HepG2 (cell line): ENCODE measurements around the gene CHST11. TPM values are rescaled to one million over a fixed set of nuclear protein-coding genes. Genes with fewer than 3 reads are reported as not detected.
A peak's percentile ranks its signal among the peaks of the same experiment; 100 is the strongest.

Experiments
- ATAC-seq: fragments of 200-7000 bp; cut with Tn5 transposase; 3 replicates; pipeline ENCODE4 v1.9.1; 2020; ENCODE audit warnings: mild to moderate bottlenecking, moderate library complexity
- BruUV-seq: library from RNA; stranded (reverse); fragments of 400-500 nt; replicated peaks from 2 replicates; lab custom pipeline; 2021; lab: Mats Ljungman, UMichigan
- CTCF ChIA-PET: fragments of 300-600 bp; formaldehyde crosslinking; extraction: SDS; loops from one replicate; lab custom pipeline; 2021; ENCODE audit warnings: low total read pairs, inconsistent platforms, low intra/inter-chr PET ratio; lab: Yijun Ruan, JAX
- POLR2A ChIA-PET: fragments of 350-600 bp; sonication (Branson Sonifier 250); formaldehyde crosslinking; loops from one replicate; lab custom pipeline; 2020; ENCODE audit warnings: antibody characterized with exemption, inconsistent platforms; lab: Yijun Ruan, JAX
- DNase-seq: peaks from one replicate; pipeline ENCODE4 v3.0.0-alpha.2; 2015; ENCODE audit warnings: low spot score
- FAIRE-seq: peaks from 3 replicates; lab custom pipeline; 2011; peaks lifted over from hg19 to GRCh38; lab: Jason Lieb, UNC
- H2AFZ ChIP-seq: one replicate; pipeline ENCODE4 v1.6.1; 2011; ENCODE audit warnings: low read length, inconsistent platforms
- H3K27ac ChIP-seq: fragments of 300-600 bp; 3 replicates; pipeline ENCODE4 v1.8.0; 2011; ENCODE audit warnings: mixed run types, mild to moderate bottlenecking, mixed read lengths, low read length, inconsistent platforms; ENCODE audit not compliant: insufficient read depth; ENCODE audit errors: extremely low read length
- H3K27me3 ChIP-seq, 2 experiments: fragments of 200-600 bp in 1 of 2; 2 replicates in 1 of 2; 3 replicates in 1 of 2; pipeline versions ENCODE4 v1.6.0 to v1.8.0; 2011; ENCODE audit warnings: low read length in 2 of 2, mild to moderate bottlenecking in 2 of 2, moderate library complexity in 2 of 2, inconsistent platforms in 1 of 2; ENCODE audit not compliant: insufficient read depth in 2 of 2, control insufficient read depth in 1 of 2
- H3K36me3 ChIP-seq, 2 experiments: fragments of 200-600 bp in 1 of 2; replicated peaks in 1 of 2; 2 replicates in 1 of 2; 3 replicates in 1 of 2; pipeline versions ENCODE4 v1.5.1 to v1.8.0; 2011; ENCODE audit warnings: low read length in 2 of 2, inconsistent platforms in 1 of 2; ENCODE audit not compliant: insufficient read depth in 2 of 2, control insufficient read depth in 1 of 2
- H3K4me1 ChIP-seq: 2 replicates; pipeline ENCODE4 v1.5.1; 2012; ENCODE audit warnings: low read length, inconsistent platforms; ENCODE audit not compliant: insufficient read depth
- H3K4me2 ChIP-seq: 2 replicates; pipeline ENCODE4 v1.6.0; 2011; ENCODE audit warnings: low read depth, low read length, inconsistent platforms
- H3K4me3 ChIP-seq, 3 experiments: fragments of 200-600 bp in 1 of 3; sonication (generic), shearing (Covaris generic) in 1 of 3; replicated peaks in 1 of 3; 2 replicates each; pipeline ENCODE4 v1.5.1; 2011 to 2016; ENCODE audit warnings: low read length in 3 of 3, inconsistent platforms in 2 of 3, low read depth in 2 of 3, mild to moderate bottlenecking in 2 of 3, control low read depth in 1 of 3, mixed read lengths in 1 of 3; ENCODE audit not compliant: insufficient read depth in 1 of 3
- H3K79me2 ChIP-seq: one replicate; pipeline ENCODE4 v1.6.1; 2011; ENCODE audit warnings: low read length, inconsistent platforms; ENCODE audit not compliant: insufficient read depth
- H3K9ac ChIP-seq: 2 replicates; pipeline ENCODE4 v1.6.0; 2011; ENCODE audit warnings: mild to moderate bottlenecking, low read depth, low read length, inconsistent platforms; ENCODE audit not compliant: insufficient read depth
- H3K9me3 ChIP-seq: 2 replicates; pipeline ENCODE4 v1.5.1; 2012; ENCODE audit warnings: mild to moderate bottlenecking, low read length
- H4K20me1 ChIP-seq: 2 replicates; pipeline ENCODE4 v1.6.0; 2011; ENCODE audit warnings: inconsistent platforms, mild to moderate bottlenecking, low read length, moderate library complexity; ENCODE audit not compliant: insufficient read depth
- HNRNPL ChIP-seq: fragments of 200-400 bp; formaldehyde crosslinking; IDR thresholded peaks from 2 replicates; pipeline ENCODE4 v1.6.1; 2017; ENCODE audit warnings: mild to moderate bottlenecking, low read depth, low read length
- JUNB ChIP-seq: sonication (generic); formaldehyde crosslinking; IDR thresholded peaks from 2 replicates; pipeline ENCODE4 v1.8.0; 2022; ENCODE audit warnings: missing genetic modification reagents, mild to moderate bottlenecking, borderline replicate concordance
- KDM2A ChIP-seq: sonication (generic); formaldehyde crosslinking; IDR thresholded peaks from 2 replicates; pipeline ENCODE4 v1.4.0; 2020; ENCODE audit warnings: low read depth, missing genetic modification reagents, borderline replicate concordance
- NFRKB ChIP-seq: fragments of 450-650 bp; IDR thresholded peaks from 2 replicates; pipeline ENCODE4 v1.6.1; 2017
- PAX8 ChIP-seq: sonication (generic); formaldehyde crosslinking; IDR thresholded peaks from 2 replicates; pipeline ENCODE4 v1.8.0; 2022; ENCODE audit warnings: mild to moderate bottlenecking, missing genetic modification reagents, borderline replicate concordance
- TBX3 ChIP-seq: fragments of 450-650 bp; IDR thresholded peaks from 2 replicates; pipeline ENCODE4 v1.6.1; 2017; ENCODE audit warnings: antibody characterized with exemption, mild to moderate bottlenecking, inconsistent platforms, borderline replicate concordance
- YEATS2 ChIP-seq: sonication (generic); formaldehyde crosslinking; IDR thresholded peaks from 2 replicates; pipeline ENCODE4 v1.4.0; 2020; ENCODE audit warnings: missing genetic modification reagents, borderline replicate concordance
- ZNF10 ChIP-seq: sonication (generic); formaldehyde crosslinking; IDR thresholded peaks from 2 replicates; pipeline ENCODE4 v1.4.0; 2020; ENCODE audit warnings: mild to moderate bottlenecking, low read depth, missing genetic modification reagents, borderline replicate concordance
- ZNF629 ChIP-seq: sonication (generic); formaldehyde crosslinking; conservative IDR thresholded peaks from 2 replicates; pipeline ENCODE4 v1.5.0; 2020; ENCODE audit warnings: missing genetic modification reagents
- ZNF777 ChIP-seq: sonication (generic); formaldehyde crosslinking; IDR thresholded peaks from 2 replicates; pipeline ENCODE4 v1.4.0; 2020; ENCODE audit warnings: missing genetic modification reagents
- ZNF841 ChIP-seq: sonication (generic); formaldehyde crosslinking; IDR thresholded peaks from 2 replicates; pipeline ENCODE4 v1.8.1; 2023; ENCODE audit warnings: missing genetic modification reagents, borderline replicate concordance
- WGBS: methylation state at CpG from one replicate; pipeline ENCODE4 v1.1.6; 2017; ENCODE audit warnings: low lambda C conversion rate; 5-methylcytosine and 5-hydroxymethylcytosine counted together
- in situ Hi-C: cut with HindIII; loops from 2 replicates; pipeline ENCODE4 v1.10.0; 2017; ENCODE audit warnings: low pct_unique_long_range_greater_than_20kb; ENCODE audit not compliant: extremely low pct_ligation_motif_present
- intact Hi-C: fragments of 100-400 bp; cut with micrococcal nuclease; formaldehyde crosslinking; loops from one replicate; pipeline ENCODE4 v1.10.0; 2022; ENCODE audit not compliant: unreplicated experiment
- polyA plus RNA-seq, 8 experiments: library from polyadenylated mRNA; depleted of rRNA in 3 of 8; stranded (reverse) in 7 of 8; unstranded in 1 of 8; fragments of >200 nt; fragmentation: Illumina TruSeq in 4 of 8; extraction: Trizol in 4 of 8; gene quantifications; 2 replicates each; pipeline versions ENCODE4 v1.2.1 to v1.2.3, GENCODE V29; 2011 to 2016; ENCODE audit warnings: low read depth in 4 of 8, missing spikeins in 1 of 8, mixed read lengths in 1 of 8; ENCODE audit not compliant: insufficient read depth in 1 of 8
- total RNA-seq, 5 experiments: library from RNA; depleted of rRNA; stranded (reverse); fragments of >200 nt; fragmentation: Illumina TruSeq; extraction: Trizol; gene quantifications; 2 replicates each; pipeline ENCODE4 v1.2.3, GENCODE V29; 2016; ENCODE audit warnings: low read depth in 1 of 5
- TF ChIP-seq, protein P1 (sequence below): sonication (generic); formaldehyde crosslinking; IDR thresholded peaks from 2 replicates; pipeline ENCODE4 v1.5.1; 2020; ENCODE audit warnings: missing genetic modification reagents, mild to moderate bottlenecking, borderline replicate concordance

Gene CHST11
- total and polyA plus RNA-seq, 2 of the 13 experiments (the other 11 are each of a cell fraction or from before 2014, with no cell fraction given), result 0.15 TPM; not detected in 1

- WGBS, result 25% methylated on average over 49 of the region's 71 CpGs
- ATAC-seq, result peak; percentile 47
- intact Hi-C loops, result no loop called here
- H3K27ac ChIP-seq, result no peak overlapping the region
- H3K27me3 ChIP-seq, result peaks cover 8 to 66% of the 10 kb centered on the region in 2 experiments; a peak in 4 of 5 replicates
- no peak for DNase-seq
- H3K4me2 ChIP-seq, result peak overlapping the region; percentile 56
- no peaks in the 10 kb centered on the region for H4K20me1 ChIP-seq
- no peaks in the 10 kb centered on the region for H3K36me3 ChIP-seq
- no peaks in the 10 kb centered on the region for H3K9me3 ChIP-seq
- no peaks in the 10 kb centered on the region for H3K79me2 ChIP-seq
- POLR2A ChIA-PET, result no interaction called here
- no peak overlapping the region for H2AFZ ChIP-seq
- in situ Hi-C loops, result no loop called here
- CTCF ChIA-PET, result no interaction called here
- peak overlapping the region; percentile 40 to 65 (median 41); a peak in 4 of 6 replicates for H3K4me3 ChIP-seq
- H3K4me1 ChIP-seq, result no peaks in the 10 kb centered on the region
- H3K9ac ChIP-seq, result no peak overlapping the region
- TF ChIP-seq ZNF777 (CRISPR knock-in tag), result 0 out of 2 replicates have a peak, but pooled peaks have one; percentile 28
- no peak for TF ChIP-seq HNRNPL
- TF ChIP-seq, protein P1, sequence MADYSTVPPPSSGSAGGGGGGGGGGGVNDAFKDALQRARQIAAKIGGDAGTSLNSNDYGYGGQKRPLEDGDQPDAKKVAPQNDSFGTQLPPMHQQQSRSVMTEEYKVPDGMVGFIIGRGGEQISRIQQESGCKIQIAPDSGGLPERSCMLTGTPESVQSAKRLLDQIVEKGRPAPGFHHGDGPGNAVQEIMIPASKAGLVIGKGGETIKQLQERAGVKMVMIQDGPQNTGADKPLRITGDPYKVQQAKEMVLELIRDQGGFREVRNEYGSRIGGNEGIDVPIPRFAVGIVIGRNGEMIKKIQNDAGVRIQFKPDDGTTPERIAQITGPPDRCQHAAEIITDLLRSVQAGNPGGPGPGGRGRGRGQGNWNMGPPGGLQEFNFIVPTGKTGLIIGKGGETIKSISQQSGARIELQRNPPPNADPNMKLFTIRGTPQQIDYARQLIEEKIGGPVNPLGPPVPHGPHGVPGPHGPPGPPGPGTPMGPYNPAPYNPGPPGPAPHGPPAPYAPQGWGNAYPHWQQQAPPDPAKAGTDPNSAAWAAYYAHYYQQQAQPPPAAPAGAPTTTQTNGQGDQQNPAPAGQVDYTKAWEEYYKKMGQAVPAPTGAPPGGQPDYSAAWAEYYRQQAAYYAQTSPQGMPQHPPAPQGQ, result no peak
- TF ChIP-seq NFRKB, result no peak
- no peak for TF ChIP-seq ZNF629 (CRISPR knock-in tag)
- no peak for TF ChIP-seq ZNF10
- no peak for TF ChIP-seq YEATS2 (CRISPR knock-in tag)
- TF ChIP-seq JUNB (CRISPR knock-in tag), result no peak
- no peak for TF ChIP-seq PAX8 (CRISPR knock-in tag)
- no peak for TF ChIP-seq ZNF841 (CRISPR knock-in tag)
- TF ChIP-seq TBX3, result no peak
- TF ChIP-seq KDM2A (CRISPR knock-in tag), result peak; percentile 3; the same call in 1 of the 2 replicates
- TF ChIP-seq, all 625 proteins: peak for 2
- FAIRE-seq, result no peak
- no TSS peak for BruUV-seq
Observed at GRCh38 chr12:104457746-104458693, 1.3 kb downstream of the CHST11 start.
